NCI-H748 treated with DMSO at 0.1 percent for 48 hours (cell line): ENCODE results near the gene SEMA5A.

Source experiments
- DNase-seq: peaks from one replicate; lab custom pipeline; 2025; lab: John Stamatoyannopoulos, UW

The SEMA5A gene

DNA sequence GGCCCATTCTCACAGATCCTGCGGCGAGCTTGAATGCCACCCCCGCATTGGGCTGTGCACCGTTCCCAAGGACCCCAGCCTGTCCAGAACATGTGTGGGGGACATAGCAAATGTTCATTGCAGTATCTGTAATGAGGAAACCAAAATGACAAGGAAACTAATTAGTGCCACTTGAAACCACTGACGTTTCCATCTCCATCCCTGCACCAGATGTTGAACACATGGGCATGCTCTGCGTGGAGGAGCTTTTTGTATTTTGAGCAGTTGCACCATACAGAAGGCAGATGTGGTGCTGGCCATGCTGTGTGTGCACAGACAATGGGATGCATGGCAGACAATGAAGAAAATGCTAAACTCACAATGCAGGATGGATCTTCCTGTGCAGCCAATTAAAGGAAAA lies 437.7 kb downstream of the SEMA5A start:
- peak; percentile 43 for DNase-seq

DNA sequence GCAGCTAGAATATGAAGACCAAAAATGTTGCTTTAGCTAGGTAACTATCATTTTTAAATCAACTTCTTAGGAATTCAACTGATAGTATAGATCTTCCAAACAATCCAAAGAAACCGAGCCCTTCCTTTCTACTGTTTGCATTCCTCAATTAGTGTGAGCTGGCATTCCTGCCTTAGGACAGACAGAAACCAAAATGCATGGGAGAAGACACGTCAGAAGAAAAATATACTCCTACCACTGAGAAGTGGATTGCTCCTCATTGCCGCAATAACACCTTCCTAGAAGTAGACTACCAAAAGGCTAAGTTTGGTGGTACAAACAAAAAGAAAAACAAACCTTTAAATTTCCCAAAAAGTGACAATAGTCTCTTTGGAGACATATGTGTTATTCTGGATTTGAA lies 440.0 kb downstream of the SEMA5A start:
- DNase-seq = no peak

DNA sequence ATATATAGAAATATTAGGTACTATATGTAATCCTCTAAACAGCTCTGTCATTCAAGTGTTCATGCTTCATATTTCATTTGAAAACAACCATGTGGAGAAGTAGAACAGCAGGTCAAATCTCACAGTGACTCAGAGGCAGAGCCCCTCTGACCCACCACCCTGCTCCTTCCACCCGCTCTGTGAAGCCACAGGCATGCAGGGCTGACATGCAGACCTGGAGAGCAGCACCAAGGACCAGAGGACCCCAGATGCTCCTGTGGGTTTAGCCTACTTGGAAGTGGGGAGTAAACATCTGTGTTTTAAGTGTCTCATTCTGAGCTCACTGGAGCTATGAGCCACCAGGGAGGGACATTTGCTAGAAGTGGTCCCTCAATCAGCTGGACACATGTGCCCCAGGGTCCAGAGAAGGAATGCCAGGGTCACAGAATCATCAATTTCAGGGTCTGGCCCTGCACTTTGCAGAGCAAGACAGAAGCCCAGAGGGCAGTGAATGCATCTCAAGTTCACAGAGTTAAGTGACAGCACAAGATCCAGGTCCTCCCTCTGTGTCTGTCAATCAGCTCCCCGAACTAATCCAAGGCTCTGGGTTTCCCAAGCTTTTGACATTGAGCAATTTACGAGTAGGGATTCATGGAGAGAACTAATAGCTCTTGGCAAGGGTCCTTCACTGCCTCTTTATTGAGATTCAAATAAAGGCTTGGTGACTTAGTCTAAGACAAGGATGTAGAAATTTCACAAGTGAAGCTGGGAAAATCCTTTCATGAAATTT lies 441.1 kb downstream of the SEMA5A start:
- no peak for DNase-seq

DNA sequence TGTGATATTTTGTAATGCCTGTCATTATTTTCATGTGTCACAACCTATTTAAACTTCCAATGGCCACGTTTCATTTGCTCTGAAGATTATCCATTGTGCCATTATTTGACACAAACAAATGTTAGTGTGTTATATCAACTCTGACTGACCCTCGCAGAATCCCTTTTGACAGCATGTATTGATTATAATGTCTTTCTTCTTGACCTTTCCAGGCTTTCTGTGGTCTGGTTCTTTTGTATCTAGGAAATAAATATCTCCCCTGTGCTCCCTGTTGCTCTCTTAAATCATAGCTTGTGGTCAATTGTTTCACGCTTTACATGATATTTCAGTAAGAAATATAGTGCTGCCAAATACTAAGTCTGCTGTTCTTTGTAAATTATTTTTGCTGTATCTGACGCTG lies 442.6 kb downstream of the SEMA5A start:
- DNase-seq = no peak

DNA sequence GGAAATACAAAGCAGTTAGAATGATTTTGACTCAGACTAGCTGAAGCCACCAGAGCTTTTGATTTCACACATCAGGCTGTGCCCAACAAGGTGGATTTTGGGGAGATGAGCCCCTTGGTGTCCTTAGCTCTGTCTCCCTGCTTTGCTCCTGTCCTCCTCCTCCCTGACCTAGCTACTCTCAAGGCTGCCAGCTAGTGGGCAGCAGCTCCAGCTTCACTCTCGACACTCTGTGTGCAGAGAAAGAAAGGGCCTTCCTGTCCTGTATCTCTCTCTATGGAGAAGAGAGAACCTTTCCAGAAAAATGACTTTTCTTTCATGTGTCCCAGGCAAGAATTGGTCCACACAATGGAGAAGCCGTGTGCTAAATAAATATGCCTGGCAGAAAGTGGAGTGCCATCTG lies 446.2 kb downstream of the SEMA5A start:
- no peak for DNase-seq

DNA sequence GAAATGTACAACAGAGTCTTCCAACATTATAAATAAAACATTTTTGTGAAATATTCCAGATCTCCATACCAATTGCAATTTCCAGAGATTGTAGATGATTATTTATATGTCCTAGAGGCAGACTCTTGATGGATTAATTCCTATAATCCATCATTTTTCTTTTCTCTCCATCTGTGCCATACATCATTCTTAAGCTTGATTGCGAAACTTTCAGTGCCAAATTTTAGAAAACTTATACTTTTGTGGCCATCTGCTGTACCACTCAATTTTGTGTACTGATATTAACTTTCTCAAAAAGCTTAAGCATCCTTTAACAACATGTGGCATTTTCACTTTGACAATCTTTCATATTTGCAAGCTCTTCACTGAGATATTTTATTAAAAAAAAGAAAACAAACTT lies 446.9 kb downstream of the SEMA5A start:
- DNase-seq = no peak

DNA sequence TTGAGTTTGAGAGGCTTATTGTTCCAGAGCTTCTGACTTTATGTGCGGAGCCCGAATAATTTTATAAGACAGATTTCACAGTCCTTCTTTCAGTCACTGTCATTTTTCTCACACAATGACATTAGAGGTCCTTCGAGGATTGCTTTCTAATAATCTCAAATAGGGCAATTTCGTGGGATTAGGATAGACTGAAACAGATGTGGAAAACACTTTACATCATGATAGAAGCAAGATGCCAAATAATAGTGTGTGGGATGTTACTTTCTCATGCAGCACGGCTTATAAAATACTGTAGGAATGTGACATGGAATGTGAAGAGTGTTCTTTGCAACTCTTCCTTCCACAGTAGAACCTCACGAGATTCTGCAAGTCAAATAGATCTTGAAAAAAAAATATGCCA lies 451.3 kb downstream of the SEMA5A start:
- no peak for DNase-seq

DNA sequence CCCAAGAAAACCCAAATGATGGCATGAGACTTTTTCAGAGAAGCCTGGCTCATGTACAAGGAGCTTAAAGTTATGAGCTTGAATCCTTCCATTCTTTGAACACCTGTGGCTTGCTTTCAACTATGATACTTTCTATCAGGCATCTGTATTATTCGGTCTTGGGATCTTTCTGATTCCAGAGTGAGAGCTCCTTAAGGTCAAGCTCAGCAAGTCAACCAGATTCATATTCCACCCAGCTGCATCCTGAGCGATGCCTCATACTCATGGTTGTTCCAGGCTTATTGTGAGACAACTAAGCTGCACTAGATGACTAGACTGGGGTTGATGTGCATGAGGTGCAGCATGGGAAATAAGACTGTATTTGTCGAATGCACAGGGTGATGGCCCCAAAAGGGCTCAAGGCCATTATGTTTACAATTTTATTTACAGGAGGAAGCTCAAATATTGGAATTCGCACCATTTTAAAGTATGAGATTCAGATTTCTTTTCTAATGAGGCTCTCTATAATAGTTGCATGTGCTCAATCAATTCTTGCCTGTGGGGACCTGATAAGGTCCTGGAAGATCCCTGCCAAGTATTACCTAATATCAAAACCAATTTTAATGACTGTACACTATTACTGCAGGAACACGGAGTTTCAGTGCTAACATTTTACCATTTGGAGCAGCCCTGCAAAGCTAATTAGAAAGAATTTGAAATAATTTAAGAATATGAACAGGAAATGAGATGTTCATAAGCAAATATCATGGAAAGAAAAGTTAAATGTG lies 453.8 kb downstream of the SEMA5A start:
- DNase-seq = no peak

DNA sequence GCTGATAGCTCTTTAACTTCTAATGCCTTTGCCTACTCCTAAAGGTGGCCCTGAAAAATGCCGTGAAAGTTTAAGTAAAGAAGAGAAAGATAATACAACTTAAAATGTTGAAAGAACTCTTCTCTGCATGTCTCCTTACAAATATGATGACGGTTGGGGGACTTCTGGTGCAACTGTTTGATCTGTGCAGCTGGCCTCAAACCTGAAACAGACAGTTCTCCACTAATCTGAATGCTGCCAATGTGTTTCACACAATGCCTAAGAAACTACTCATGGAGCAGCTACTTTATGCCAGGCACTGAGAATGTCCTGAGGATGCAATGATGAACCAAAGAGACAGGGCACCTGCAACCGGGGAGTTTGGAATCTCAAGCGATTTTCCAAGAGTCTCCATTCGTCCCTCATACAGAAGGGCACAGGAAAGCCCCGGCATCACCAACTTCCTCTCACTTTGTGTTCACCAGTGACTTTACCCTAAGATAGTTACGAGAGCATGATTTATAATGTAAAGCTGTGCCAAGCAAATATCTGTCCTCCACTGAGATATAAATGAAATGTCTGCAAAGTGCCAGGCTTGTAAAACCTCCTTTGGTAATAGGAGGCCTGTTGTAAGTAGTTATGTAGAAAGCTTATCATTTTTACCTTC lies 455.4 kb downstream of the SEMA5A start:
- no peak for DNase-seq

DNA sequence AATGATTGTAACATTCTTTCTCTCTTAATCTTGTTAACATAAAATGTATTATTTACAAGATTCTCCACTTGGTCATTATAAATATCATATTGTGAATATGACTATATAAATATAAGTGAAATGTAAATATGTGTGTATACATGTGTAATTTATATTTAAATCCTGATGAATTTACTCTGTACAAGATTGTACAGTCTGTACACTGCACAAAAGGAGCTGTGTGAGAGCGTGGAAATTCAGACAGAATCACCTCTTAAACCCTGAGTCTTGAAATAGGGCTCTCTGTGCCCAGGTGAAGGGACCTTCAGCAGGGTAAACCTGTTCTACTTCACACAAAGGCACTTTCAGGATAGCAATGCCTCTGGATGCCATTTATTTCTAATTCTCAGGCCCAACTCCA lies 456.0 kb downstream of the SEMA5A start:
- no peak for DNase-seq

DNA sequence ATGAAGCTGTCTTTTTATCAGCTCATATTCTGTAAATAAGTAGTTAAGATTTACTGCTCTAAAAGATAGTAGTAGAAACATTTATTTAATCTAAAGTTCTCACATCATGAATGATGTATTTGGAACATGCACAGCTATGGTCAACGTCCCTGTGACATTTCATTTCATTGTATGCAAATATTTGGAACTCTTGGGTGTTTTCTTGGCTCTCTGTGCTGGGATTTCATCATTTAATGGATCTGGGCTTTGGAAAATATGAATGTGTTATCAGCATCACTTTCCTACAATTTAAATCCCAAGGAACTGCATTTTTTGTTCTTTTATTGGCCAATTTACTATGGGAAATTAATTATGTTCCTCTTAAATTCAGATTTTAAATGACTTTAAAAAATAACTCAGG lies 462.9 kb downstream of the SEMA5A start:
- no peak for DNase-seq

DNA sequence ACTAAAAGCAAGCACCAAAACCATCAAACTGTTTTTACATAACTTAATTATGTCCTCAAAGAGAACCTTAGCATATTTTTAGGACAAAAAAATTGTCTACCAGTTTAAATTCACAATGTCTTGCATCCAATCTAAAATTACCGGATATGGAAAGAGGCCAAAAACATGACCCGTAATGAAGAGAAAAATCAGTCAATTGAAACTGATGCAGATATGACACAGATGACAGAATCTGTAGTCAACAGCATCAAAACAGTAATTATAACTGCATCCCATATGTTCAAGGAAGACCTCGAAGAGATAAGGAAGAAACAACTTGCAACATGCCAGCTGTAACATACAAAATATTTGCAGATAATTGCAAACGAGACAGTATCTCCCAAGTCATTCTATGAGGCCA lies 473.2 kb downstream of the SEMA5A start:
- DNase-seq = no peak

DNA sequence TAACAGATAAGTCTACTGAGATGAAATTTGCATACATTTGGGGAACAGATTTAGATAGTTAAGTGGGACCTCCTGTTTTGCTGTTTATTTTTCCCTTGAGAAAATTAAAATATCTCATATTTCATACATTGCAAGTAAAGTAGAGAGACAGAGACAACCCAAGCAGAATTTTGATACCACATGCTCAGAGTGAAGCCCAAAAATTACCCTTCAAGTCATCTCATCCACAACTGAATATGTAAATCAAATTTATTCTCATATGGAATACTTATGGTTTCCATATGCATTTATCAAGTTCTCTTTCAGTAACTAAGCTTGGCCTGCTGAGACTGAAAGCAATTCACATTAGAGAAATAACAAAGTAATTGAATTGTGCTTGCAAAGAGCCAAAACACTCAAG lies 474.4 kb downstream of the SEMA5A start:
- DNase-seq = no peak

DNA sequence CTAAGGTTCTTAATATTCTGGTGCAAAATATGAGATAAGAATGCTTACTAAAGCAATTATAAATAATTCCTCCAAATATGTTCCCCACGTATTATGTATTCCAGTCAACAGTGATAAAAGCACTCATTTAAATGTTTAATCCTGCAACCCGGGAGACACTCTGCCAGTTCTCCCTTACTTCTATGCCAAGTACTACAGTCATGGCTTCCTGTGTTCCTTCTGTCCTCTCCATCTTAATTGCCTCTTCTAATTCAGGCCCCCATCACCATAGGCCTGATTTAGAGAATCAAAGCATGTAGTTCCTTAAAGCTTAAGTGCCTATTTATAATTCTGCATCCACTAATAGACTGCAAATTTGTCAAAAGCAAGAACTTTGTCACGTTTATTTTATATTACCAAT lies 474.8 kb downstream of the SEMA5A start:
- no peak for DNase-seq

DNA sequence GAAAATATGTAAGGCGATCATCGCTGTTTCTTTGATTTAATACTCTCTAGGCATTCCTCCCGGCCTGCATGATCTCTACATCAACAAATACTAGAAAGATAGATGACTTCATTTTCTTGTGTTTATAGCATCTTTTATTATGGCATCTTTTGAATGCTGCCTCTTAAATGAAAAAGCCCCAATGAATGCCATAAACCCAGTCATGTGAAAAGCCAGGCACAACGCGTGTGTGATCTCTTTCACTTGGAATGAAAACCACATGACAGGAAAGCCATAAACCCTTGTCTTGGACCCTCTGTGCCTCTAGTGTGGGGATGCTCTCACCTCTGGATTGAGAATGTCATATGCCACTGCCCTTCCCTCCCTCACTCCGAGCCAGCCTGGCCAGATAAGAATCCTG lies 476.2 kb downstream of the SEMA5A start:
- DNase-seq = no peak

DNA sequence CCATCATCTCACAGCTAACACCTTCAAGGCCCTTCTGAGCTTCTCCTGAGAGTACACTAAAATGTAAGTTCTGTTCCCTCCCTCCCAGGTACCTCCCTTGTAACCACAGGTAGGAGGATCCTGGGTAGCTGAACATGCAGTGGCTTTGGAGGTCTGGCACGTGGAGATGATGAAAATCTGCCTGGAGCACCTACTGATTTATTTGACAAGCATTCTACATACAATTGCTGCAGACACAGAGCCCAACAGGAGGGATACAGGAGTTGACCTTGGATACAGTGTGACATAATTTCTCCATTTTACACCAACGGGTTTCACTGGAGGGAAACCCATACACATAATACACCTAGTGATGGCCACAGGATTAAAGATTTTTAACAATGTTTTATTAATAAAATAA lies 478.7 kb downstream of the SEMA5A start:
- no peak for DNase-seq

DNA sequence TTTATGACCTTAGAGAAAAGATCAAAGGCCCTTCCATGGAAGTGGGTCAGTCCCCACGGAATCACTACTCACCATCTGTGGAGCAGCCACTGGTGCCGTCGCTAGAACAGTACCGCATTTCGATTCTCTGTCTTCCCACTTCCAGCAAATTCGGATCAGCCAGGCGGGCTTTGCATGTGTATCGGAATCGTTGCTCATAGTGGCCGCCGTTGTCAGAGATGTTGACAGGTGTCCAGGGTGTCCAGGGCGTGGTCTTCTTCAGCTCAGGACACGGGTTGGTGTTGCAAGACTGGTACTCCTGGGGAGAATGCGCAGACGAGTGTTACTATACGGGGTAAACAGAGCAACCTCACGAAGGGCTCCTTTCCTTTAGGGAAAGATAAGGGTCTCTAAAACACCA lies 479.5 kb downstream of the SEMA5A start:
- DNase-seq = no peak

DNA sequence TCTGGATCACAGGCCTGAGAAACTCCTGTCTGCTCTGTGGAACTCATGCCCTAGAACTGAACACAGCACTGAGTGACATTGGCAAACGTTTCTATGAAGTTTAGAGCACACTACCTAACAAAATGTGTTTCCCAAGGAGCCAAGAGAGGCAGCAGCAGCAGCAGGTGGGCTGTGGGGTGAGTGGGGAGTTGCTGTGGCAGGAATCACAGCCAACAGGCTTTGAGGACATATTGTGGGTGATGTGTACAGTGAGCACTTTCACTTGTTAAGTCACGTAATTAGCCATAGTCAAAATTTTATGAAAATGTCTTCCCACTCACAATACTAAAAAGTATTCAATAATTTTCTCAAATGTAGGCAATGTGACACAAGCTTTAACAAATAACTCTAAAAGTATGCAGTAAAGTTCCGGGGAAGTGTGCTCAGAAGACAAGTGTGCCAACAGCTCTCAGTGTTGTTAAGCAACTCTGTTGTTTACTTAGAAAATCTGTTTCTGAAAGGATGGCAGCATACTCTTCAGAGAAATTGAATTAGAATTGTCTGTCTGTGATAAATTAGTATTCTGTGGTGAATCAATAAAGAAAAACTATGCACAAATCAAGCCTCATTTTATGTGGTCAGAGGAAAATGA lies 482.1 kb downstream of the SEMA5A start:
- DNase-seq = no peak

DNA sequence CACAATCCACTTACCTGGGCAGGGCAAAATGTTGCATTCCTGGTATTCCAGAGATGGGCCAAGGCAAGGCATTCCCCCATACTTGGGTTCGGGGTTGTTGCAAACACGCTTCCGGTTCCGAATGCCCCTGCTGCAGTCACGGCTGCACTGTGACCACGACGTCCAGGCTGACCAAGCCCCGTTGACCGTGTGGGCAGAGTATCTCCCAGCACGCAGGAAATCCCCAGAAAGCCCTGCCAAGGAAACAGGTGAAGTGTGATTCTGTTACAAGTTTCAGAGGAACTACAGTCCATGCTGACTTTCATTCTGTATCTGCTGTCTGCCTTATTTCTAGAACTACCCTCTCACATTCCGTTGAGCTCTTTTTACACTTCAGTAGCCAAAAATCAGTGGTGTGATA lies 483.0 kb downstream of the SEMA5A start:
- no peak for DNase-seq

DNA sequence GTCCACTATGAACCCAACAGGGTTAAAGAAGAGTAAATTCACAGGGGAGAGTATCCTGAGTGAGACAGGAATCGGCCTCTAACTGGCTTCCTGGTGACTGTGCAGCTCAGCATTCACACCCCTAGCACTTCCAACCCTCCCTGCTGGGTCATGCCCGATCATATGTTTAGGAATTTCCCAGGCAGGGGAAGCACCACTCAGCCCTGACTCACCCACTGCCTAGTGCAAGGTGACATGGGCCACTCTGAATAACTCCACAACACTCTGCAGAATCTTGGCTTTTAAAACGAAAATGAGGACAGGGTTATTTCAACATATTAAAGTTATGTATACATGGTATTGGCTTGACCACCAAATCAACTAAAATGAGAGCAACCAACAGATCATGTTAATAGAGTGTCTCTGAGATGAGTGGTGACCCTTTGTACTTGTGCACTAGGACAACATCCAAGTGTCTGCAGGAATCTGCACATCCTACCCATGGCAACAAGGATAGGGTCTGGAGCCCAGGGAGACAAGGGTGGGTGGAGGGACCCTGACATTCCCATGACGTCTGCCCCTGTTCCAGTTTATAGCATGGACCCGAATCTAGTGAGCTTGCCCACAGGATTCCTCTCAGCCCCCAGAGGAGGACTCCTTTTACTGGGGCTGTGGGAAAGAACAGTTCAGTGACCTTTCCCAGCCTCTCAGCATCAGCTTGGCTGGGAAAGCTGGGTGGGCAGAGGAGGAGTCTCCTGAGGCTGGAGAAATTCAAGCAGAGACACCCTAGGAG lies 485.8 kb downstream of the SEMA5A start:
- DNase-seq = no peak

DNA sequence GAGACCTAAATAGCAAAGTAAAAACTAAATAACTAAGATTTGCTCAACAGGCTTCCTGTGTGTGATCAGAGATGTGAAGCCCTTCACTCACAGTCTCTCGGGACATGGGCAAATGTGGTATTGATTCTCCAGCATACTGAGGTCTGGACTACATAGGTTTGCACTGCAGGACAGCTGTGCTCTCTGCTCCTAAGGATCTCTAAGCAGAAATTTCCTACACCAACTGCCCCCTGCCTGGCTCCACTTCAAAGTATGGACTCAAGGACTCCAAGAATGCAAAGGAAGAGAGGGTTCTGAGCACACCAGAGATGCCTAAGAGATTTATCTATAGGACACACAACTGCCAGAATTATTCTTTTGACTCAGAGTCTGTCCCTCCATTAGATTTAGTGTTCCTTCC lies 487.2 kb downstream of the SEMA5A start:
- no peak for DNase-seq

DNA sequence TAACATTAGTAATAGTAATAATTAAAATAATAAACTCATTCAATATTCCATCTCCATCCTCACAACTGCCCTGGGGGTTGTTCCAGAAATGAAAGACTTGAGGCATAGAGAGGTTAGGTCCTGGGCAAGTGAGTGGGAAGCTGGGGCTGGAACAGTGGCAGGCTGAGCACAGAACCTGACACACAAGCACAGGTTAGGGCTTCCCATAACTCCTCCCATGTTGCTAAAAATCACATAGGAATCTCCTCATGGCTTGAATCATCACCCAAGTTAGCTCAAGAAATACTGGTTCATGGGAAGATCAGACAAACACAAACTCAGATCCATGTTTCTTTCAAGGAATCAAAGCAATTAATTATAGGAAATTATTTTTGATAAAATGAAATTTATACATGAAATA lies 487.7 kb downstream of the SEMA5A start:
- DNase-seq = no peak
